ENCODE results near the gene DOCK4. TPM values are rescaled to one million over a fixed set of nuclear protein-coding genes. Genes with fewer than 3 reads are reported as not detected.

Gene DOCK4
- total and polyA plus RNA-seq, 10 of the 15 experiments (the other 5 are each of a cell fraction or from before 2014, with no cell fraction given), result 0.03 to 0.73 (median 0.38) TPM

DNA sequence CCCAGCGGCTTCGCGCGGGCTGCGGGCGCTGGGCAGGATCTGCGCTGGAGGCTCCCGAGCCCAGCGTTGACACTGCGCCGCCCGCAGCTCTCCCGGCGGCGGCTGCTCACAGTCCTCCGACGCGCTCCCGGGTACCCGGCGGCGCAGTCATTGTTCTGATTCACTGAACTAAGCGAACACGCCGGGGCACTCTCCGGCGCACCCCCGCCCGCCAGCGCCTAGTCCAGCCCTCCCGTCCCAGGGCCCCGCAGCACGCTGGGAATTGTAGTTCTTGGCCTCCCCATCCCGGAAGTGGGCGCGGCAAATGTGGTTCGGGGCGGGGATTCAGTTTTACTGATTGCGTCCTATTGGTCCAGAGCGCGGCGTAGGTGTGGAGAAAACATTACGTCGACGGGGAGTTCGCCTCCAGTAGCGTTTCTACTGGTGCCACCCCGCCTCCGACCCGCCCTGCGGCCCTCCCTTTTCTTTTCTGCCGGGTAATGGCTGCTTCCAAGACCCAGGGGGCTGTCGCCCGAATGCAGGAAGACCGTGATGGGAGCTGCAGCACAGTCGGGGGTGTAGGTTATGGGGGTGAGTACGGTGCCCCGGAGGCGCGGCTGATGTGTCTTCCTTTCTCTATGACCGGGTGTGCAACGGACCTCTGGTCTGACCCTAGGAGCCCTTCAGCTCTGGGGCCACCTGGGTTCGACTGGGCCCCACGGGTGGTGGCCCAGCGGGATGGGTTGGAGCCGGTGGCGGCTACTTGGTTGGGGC is at the start of gene DOCK4, which contains the start of gene ZNF277 (continued):
- peak; percentile 65; the same call in 1 of the 2 replicates for TF ChIP-seq ZBTB40 (IDR thresholded peaks at IDR 0.05; ENCODE audit: borderline replicate concordance)
- TF ChIP-seq SP1 (IDR thresholded peaks at IDR 0.05; ENCODE audit: low read depth, low read length), result peak; percentile 87
- TF ChIP-seq IKZF2 (IDR thresholded peaks at IDR 0.05), result peak in 1 of 2 experiments; percentile 36; a peak in 2 of 4 replicates
- TF ChIP-seq, protein P1, sequence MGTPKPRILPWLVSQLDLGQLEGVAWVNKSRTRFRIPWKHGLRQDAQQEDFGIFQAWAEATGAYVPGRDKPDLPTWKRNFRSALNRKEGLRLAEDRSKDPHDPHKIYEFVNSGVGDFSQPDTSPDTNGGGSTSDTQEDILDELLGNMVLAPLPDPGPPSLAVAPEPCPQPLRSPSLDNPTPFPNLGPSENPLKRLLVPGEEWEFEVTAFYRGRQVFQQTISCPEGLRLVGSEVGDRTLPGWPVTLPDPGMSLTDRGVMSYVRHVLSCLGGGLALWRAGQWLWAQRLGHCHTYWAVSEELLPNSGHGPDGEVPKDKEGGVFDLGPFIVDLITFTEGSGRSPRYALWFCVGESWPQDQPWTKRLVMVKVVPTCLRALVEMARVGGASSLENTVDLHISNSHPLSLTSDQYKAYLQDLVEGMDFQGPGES (IDR thresholded peaks at IDR 0.05), result peak; percentile 48
- peak; percentile 65; the same call in 1 of the 2 replicates for TF ChIP-seq SMARCA5 (IDR thresholded peaks at IDR 0.05)
- TF ChIP-seq MXI1 (IDR thresholded peaks at IDR 0.05; ENCODE audit: low read depth, low read length), result no peak; the same call in 1 of the 2 replicates
- TF ChIP-seq RELA (IDR thresholded peaks at IDR 0.05; ENCODE audit: borderline replicate concordance, partially characterized antibody), result peak; percentile 14
- TF ChIP-seq KLF5 (IDR thresholded peaks at IDR 0.05; ENCODE audit: partially characterized antibody), result peak; percentile 13
- TF ChIP-seq HDGF (IDR thresholded peaks at IDR 0.05), result peak; percentile 74
- TF ChIP-seq FOXK2 (IDR thresholded peaks at IDR 0.05), result no peak
- peak in 1 of 2 experiments; percentile 47; a peak in 1 of 4 replicates for TF ChIP-seq SRF (IDR thresholded peaks at IDR 0.05; ENCODE audit: low read depth in 2 of 2, low read length in 2 of 2)
- peak; percentile 65; the same call in 1 of the 2 replicates for TF ChIP-seq NR2C1 (IDR thresholded peaks at IDR 0.05)
- peak; percentile 33; the same call in 1 of the 2 replicates for TF ChIP-seq NBN (IDR thresholded peaks at IDR 0.05)
- TF ChIP-seq GABPA (IDR thresholded peaks at IDR 0.05; ENCODE audit: low read depth), result peak; percentile 63; the same call in 1 of the 2 replicates
- no peak; the same call in 1 of the 2 replicates for TF ChIP-seq BACH1 (IDR thresholded peaks at IDR 0.05; ENCODE audit: borderline replicate concordance)
- TF ChIP-seq NFYB (IDR thresholded peaks at IDR 0.05; ENCODE audit: insufficient read depth, low read depth, low read length), result peak; percentile 80
- peak; percentile 36 to 56; a peak in 1 of 4 replicates for TF ChIP-seq BHLHE40 (IDR thresholded peaks at IDR 0.05; ENCODE audit: borderline replicate concordance in 1 of 2, low read depth in 2 of 2, low read length in 1 of 2)
- peak; percentile 96 for TF ChIP-seq HCFC1 (IDR thresholded peaks at IDR 0.05; ENCODE audit: low read length)
- TF ChIP-seq POLR2AphosphoS2 (IDR thresholded peaks at IDR 0.05; ENCODE audit: low read depth, low read length), result no peak
- TF ChIP-seq, protein P2, sequence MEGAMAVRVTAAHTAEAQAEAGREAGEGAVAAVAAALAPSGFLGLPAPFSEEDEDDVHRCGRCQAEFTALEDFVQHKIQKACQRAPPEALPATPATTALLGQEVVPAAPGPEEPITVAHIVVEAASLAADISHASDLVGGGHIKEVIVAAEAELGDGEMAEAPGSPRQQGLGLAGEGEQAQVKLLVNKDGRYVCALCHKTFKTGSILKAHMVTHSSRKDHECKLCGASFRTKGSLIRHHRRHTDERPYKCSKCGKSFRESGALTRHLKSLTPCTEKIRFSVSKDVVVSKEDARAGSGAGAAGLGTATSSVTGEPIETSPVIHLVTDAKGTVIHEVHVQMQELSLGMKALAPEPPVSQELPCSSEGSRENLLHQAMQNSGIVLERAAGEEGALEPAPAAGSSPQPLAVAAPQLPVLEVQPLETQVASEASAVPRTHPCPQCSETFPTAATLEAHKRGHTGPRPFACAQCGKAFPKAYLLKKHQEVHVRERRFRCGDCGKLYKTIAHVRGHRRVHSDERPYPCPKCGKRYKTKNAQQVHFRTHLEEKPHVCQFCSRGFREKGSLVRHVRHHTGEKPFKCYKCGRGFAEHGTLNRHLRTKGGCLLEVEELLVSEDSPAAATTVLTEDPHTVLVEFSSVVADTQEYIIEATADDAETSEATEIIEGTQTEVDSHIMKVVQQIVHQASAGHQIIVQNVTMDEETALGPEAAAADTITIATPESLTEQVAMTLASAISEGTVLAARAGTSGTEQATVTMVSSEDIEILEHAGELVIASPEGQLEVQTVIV (IDR thresholded peaks at IDR 0.05; ENCODE audit: borderline replicate concordance, partially characterized antibody), result peak; percentile 71
- no peak for TF ChIP-seq USF2 (IDR thresholded peaks at IDR 0.05; ENCODE audit: borderline replicate concordance, low read depth, low read length)
- peak; percentile 82 for TF ChIP-seq CREM (IDR thresholded peaks at IDR 0.05; ENCODE audit: low read depth)
